H1 (cell line): ENCODE results near the gene KCTD19. TPM values are rescaled to one million over a fixed set of nuclear protein-coding genes. Genes with fewer than 3 reads are reported as not detected.

Experiments used
- CHD7 ChIP-seq: fragments of 300-600 bp; sonication (generic); IDR thresholded peaks from 2 replicates; pipeline ENCODE4 v1.7.1; 2012; ENCODE audit warnings: low read length, moderate library complexity, mild to moderate bottlenecking, inconsistent platforms; ENCODE audit not compliant: insufficient replicate concordance
- CTCF ChIP-seq, 3 experiments: IDR thresholded peaks; 1 replicate in 2 of 3; 2 replicates in 1 of 3; pipeline versions ENCODE4 v1.5.1 to v1.6.1; 2011; ENCODE audit warnings: low read length in 3 of 3, mild to moderate bottlenecking in 3 of 3, inconsistent platforms in 2 of 3, low read depth in 1 of 3, moderate library complexity in 1 of 3; ENCODE audit not compliant: insufficient read depth in 1 of 3; ENCODE audit errors: control extremely low read depth in 1 of 3
- TBP ChIP-seq: IDR thresholded peaks from 2 replicates; pipeline ENCODE4 v1.6.1; 2011; ENCODE audit warnings: low read depth, low read length, improper control_type of control experiment
- polyA plus RNA-seq, 7 experiments: library from polyadenylated mRNA; depleted of rRNA in 3 of 7; stranded (reverse) in 5 of 7; unstranded in 2 of 7; fragments of >200 nt in 5 of 7; fragments of 200-250 nt in 2 of 7; gene quantifications; 1 replicate in 5 of 7; 2 replicates in 1 of 7; 4 replicates in 1 of 7; pipeline versions ENCODE4 v1.2.1 to v1.2.3, GENCODE V29; 2011 to 2013; ENCODE audit warnings: missing spikeins in 2 of 7, mixed read lengths in 2 of 7
- total RNA-seq: library from RNA; stranded (reverse); fragmentation: NEBNext Ultra II Directional; extraction: Animal tissue kit (Norgen Biotek cat#: 25700); gene quantifications from 2 replicates; pipeline ENCODE4 v1.2.1, GENCODE V29; 2021

The KCTD19 gene
- total and polyA plus RNA-seq, 2 of the 8 experiments (the other 6 are each of a cell fraction or from before 2014, with no cell fraction given), result 0.06 to 0.24 TPM

- no peak for TF ChIP-seq CHD7
- no peak for TF ChIP-seq TBP
- TF ChIP-seq CTCF (IDR thresholded peaks at IDR 0.05; ENCODE audit: control extremely low read depth in 1 of 3, insufficient read depth in 1 of 3, low read depth in 1 of 3, low read length in 3 of 3), result peak; percentile 89 to 92 (median 92)
Observed at GRCh38 chr16:67284699-67285646, 41.6 kb downstream of the KCTD19 start (continued).
